ENCODE results near the gene P2RX4.

P2RX4 gene

DNA sequence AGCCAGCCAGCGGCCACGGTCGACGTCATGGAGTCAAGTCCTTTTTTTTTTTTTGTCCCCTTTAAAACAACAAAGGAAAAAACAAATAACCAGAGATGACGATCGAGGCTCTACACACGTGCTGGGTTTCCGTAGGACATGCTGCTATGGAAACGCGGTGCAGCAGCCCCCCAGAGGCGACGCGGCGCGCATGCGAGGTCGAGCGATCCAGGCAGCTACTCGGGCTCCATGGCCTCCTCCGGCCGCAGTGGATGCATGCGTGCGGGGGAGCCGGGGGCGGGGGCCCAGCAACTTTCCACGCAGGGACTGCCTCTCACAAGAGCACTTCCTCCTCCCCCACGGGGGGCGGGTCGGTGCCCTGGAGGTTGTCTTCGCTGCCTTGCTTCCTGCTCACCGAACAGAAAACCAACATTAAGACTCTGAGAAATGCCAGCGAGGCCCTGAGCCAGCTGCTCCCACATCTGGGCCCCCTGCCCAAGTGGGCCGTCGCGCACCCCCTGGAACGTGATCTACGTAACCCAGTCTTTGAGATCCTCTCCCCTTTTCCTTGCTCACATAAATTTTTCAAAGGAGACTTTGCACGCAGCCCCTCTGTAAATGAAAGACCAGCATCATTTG, 30.7 kb downstream of the P2RX4 start:
- DNase-seq = peak in 24 of 56 donors; percentile 3 to 72 (median 17)

DNA sequence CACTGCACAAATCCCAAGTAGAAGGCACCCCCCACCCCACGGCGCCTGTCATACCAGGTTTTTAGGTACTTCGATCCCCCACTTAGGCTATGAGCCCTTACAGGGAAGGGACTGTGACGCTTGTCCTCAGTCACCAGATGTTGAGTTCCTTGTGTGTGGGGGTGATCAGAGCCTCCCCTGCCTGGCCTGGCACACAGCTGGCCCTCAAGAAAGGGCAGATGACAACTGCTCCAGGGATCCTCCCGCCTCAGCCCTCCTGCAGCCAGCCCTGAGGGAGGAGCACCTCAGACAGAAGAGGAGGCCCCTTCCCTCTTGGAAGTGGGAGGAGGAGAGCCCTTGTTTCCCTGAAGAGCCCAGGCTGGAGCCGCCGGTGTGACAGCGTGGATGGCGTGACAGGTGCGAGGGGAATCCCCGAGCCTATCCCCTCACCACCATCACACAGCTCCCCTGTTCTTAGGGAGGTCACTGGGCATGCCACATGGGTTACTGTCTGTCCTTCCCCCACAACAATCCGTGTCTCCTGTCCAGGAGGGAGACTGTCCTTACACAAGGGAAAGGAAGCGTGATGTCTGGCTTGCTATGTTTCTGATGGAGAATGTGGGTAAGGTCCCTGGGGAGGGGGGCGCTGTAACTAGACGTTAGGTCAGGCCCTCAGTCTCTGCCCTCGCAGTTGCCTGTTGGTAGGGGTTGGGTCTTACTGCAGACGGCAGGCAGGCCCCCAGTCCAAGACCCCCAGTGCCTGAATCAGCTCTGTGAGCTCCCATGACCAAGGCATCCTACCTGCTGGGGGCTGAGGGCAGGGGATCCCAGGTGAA, 31.4 kb downstream of the P2RX4 start:
- DNase-seq = no peak

DNA sequence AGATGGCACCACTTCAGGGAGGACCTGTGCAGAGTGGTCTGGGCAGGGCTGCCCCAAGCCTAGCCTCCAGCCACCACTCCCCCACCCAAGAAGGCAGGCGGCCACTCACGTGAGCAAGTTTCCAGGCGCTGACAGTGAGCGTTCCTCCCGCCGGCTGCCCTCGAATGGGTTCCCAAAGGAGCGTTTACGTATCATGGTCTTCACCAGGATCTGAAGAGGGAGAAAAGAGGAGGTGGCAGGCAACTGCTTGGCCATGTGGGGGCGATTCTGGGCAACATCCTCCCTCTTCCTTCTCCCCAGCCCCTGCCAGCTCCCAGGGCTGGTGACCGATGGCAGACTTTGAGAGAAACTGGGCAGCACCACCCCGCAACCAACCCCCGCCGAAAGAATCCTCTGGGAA, 35.1 kb downstream of the P2RX4 start:
- no peak for DNase-seq

DNA sequence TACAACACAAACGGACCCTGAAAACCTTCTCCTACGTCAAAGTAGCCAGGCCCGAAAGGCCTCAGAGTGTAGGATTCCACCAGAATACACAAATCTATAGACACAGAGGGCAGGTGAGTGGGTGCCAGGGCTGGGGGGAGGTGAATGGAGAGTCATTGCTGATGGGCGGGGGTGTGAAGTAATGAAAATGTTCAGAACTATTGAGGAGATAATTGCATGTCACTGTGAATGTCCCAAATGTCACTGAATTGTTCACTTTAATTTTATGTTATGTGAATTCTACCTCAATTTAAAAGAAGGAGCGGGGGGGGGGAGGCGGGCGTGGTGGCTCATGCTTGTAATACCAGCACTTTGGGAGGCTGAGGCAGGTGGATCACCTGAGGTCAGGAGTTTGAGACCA, 36.0 kb downstream of the P2RX4 start:
- peak in 18 of 56 donors; percentile 3 to 66 (median 24) for DNase-seq

DNA sequence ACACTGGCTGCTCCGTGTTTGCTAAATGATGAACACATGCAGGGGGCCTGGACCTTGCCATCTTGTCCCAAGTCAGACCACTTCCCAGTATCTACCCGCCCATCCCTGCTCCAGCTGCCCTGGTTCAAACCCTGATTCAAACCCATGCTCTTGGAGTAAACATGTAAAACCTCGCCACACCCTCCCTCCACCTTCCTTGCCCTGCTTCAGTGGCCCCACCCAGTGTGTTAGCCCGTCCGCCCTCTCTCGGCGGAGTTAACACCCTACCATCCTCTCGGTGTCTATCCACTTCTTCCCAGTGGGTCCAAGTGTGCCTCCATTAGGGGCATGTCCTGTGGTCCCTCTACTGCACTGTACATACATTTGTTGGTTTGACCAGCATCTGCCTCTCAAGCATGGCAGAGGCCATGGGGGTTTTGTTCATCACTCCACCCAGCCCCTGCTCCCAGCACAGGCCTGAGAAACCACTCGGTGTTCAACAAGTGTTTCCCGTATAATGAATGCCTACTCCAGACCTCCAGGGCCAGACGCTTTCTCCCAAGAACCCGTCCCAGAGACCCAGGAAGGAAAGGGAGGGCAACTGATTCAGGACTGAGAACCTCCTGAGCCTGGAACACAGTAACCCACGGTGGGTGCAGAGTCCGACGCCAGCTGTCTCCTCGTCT, 37.1 kb downstream of the P2RX4 start:
- no peak for DNase-seq

DNA sequence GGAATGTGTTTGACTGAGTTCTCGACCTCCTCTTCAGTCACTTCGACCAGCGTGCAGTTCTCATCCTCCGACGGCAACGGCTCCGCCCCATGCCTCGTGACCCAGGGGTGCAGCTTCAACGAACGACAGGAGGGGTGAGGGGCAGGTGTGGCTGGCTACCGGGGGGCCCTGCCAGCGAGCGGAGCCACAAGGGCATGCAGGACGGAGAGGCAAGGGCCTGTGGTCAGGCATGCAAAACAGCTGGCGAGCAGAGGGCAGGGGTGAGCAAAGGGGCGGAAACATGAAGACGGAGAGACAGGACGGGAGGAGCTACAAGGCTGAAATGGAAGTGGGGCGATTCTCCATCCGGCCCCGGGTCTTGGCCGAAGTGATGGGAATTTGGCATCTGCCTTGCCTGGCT, 38.7 kb downstream of the P2RX4 start:
- no peak for DNase-seq

DNA sequence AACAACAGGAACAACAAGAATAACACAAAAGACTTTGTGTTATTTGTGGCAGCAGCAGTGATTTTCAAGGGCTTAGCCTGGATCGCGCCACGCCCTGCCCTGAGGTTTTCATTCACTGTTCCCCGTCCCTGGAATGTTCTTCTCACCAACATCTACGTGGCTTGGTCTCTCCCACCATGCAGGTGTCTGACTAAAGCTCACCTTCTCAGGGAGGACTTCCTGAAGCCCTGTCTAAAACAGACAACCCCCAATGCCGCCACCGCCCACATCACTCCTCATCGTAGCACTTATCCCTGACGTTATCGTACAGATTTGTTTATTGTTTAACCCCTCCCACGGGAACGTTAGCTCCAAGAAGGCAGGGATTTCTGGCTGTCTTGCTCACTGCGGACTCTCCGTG, 40.4 kb downstream of the P2RX4 start:
- DNase-seq = no peak

DNA sequence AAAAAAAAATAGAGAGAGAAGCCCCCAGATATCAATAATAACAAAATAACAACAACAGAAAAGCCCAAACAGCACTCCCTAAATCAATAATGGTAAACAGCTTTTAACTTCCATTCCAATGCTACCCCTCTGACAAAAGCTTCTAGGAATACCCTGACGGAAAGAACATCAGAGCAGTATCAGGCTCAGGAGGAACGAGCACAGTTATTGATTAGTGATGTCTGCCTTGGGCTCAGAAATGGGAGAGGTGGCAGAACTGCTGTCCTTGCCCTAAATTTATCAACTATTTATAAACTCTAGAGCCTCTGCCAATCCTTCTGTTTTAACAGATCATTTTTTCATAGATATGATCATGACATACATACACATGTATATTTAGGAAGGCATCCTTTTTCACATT, 41.9 kb downstream of the P2RX4 start:
- no peak for DNase-seq

DNA sequence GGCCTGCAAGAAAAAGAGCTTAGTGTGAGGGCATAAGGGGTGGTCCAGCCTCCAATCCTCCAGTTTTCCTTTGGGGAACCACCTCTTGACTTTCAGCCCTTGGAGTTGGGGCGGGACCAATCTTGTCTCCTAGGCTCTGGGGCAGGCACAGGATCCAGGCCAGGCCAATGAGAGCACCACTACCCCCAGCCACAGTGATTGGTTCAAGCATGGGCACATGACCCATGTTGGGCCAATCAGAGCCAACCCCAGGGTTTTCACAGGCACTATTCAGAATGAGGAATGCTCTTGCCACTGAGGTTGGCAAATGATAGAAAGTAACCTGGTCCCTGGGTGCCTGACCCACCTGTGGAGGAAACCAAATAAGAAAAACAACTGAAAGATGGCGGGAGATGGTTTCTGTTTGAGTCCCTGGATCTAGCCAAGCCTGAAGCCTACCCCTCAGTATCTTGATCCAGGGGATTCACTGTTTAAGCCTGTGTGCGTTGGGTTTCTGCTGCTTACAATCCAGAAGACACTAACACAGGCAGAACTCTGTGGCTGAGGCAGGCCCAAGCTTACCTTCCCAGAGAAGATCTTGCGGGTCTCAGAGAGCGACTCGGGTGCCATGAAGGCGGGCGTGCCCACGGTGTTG, 42.9 kb downstream of the P2RX4 start:
- no peak for DNase-seq

DNA sequence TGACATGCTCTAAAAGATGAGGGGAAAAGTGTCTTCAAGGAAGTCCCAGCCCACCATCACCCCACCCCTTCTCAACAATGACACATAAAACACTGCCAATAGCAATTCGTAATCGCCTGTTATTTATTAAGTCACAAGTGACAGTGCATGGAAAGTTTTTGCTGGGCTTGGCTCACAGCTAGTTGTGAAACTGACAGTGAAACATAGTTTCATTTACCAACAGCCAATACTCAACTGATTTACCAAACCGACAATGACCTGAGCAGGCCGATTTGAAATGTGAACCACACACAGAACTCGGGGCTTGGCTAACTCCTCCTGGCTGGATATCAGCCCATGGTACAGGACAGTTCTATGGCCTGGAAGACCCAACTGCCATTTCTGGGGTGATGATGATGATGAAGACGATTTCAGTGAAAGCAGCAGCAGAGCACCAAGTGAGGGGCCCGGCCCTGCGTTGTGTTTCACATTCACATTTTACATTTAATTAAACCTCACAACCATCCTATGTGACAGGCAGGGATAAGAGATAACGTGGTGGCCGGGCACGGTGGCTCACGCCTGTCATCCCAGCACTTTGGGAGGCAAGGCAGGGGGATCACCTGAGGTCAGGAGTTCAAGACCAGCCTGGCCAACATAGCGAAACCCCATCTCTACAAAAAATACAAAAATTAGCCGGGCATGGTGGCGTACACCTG, 43.9 kb downstream of the P2RX4 start:
- DNase-seq = no peak

DNA sequence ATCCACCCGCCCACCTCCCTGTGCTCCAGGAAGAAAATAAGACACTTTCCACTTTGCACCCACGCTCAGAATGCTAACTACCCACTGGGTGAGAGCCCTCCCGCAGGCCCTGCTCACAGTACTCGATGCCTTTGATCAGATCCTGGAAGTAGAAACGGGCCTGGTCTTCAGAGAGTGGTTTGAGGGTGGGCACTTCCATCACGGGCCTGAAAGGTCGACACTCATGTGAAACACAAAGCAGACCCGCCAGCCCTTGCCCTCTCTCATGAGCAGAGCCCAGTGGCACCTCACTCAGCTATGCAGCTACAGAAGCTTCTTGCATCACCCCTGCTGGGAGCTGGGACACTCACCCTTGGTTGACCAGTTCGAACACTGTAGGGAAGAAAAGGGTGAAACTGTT, 45.5 kb downstream of the P2RX4 start:
- DNase-seq = no peak

DNA sequence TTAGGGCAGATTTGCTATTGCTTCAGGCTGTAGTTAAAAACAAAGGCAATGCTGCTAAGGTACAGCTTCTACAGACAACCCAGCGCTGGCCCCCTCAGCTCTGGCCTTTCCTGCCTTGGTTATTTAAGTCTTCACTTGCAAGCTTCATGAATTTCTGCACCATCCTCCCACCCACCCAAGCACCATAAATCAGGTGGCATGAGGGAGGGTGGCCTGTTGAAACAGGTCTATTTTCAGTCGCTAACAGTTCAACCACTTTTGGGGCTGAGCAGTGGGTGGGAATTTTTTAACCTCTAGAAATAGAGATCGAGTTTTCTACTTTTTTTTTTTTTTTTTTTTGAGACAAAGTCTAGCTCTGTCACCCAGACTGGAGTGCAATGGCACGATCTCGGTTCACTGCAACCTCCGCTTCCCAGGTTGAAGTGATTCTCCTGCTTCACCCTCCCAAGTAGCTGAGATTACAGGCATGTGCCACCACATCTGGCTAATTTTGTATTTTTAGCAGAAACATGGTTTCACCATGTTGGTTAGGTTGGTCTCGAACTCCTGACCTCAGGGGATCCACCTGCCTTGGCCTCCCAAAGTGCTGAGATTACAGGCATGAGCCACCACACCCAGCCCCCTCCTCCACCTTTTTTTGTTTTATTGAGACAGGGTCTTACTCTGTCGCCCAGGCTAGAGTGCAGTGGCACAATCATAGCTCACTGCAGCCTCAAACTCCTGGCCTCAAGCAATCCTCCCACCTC, 47.9 kb downstream of the P2RX4 start:
- peak in 7 of 56 donors; percentile 6 to 47 (median 13) for DNase-seq

DNA sequence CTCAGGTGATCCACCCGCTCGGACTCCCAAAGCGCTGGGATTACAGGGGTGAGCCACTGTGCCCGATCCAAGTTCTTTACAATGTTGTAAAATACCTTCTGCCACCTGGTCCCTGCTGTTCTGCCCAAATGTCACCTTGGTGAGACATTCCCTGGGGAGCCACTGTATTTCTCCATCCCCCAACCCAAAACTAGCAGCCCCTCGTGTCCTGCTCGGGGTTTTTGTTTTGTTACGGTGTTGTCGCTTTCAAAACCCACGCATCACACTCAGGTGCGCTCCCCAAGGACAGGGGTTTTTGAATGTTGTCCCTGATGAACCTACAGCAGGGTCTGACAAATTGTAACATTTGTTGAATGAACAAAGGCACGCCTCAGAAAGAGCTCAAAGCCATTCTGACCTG, 49.1 kb downstream of the P2RX4 start:
- no peak for DNase-seq

DNA sequence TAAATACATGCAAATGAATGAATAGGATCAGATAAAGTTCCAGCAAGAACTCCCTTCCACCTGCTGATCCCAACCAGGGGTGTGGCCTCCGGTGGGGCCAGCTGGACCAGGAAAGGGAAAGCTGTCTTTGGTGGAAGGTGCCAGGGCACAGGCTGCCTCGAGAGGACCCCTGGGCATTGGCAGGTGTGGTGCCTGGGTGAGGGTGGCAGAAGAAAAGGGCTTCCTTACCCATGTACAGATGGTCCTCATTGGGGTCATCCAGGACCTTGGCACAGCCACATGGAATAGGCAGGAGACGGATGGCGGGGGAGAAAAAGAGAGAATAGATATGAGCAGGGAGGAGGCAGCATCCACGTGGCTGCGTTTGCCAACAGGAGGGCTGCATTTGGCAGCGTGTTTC, 50.2 kb downstream of the P2RX4 start:
- no peak for DNase-seq

DNA sequence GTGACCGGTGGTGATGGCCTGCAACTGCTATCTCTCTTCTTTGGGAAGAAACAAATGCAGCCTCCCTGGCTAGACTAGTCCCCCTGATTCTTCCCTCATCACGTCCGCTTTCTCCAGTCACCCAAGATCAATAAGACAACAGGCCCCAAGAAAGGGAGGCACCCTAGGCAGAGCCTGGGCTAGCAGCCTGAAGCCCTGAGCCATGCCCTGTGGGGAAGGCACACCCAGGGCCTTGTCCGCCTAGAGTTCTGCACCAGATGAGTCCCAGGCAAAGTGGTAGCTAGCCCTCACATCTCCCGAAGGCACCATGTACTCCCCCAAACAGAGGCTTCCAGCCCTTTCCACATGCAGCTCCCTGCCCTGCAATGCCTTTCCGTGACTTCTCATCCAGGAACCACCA, 51.5 kb downstream of the P2RX4 start:
- no peak for DNase-seq

DNA sequence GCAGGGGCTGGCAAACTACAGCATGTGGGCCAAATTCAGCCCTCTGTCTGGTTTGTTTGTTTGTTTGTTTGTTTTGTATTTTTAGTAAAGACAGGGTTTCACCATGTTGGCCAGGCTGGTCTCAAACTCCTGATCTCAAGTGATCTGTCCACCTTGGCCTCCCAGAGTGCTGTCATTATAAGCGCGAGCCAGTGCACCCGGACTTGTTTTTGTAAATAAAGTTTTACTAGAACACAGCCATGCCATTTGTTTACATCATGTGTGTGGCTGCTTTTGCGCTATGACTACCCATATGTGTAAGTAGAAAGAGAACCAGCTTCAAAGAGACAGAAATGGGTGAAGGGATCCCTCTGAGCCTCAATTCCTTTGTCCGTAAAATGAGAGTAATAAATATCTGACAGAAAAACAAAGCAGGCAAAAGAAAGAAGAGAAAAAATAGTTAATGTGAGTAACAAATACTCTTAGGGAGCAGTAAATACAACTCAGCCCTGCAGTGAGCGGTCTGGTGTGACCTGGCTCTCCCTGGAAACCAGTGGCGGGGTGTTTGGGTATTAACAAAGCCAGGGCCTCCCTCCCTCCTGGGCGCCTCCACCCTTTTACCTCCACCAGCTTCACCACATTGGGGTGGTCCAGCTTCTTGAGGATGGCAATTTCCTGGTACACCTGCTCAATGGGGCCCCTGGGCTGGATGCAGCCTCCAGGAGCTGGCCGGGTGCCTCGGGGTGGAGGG, 53.4 kb downstream of the P2RX4 start:
- no peak for DNase-seq

DNA sequence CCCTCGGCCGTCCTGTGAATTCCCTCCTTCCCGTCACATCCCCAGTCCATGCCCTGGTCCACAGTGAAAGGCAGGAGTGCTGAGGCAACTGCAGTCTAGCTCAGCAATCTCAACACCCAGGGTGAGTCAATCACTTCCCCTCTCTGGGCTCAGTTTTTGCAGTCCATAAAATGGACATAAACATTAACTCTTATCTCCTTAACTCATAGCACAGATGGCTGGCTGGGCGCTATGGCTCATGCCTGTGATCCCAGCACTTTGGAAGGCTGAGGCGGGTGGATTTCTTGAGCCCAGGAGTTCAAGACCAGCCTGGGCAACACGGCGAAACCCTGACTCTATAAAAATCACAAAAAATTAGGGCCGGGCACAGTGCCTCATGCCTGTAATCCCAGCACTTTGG, 54.2 kb downstream of the P2RX4 start:
- no peak for DNase-seq

DNA sequence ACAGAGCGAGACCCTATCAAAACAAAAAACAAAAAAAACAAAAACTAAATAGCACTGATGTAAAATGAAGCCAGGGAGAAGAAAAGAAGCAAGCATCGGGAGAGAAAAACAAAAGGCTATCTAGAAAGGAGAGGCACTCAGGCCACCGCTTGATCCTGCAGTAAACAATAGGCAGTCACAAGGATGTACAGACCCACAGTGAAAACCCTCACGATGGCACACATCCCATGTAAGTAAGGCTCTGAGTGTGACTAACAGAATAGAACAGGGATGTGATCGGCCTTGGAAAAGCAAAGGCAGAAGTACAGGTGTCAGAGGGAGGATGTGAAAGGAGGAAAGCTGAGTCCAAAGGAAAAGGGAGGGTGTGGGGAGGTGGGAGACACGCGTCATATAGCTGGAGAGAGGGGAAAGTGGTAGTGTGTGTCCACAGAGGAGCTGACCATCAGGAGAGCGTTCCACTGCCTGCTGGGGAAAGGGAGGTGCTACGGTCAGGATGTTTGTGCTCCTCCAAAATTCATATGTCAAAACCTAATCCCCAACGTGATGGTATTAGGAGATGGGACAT, 55.1 kb downstream of the P2RX4 start:
- DNase-seq = peak in 1 of 56 donors; percentile 8

DNA sequence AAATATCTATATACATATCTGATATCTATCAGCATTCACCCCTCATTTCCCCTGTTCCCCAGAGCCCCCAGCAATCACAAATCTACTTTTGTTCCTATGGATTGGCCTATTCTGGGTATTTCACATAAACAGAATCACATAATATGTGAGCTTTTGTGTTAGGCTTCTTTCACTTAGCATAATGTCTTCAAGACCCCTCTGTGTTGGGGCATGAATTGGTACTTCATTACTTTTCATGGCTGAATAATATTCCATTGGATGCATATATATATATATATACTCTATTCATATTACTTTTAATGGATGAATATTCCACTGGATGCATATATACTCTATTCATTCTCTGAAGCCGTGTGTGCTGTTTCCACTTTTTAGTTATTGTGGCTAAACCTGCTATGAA, 57.9 kb downstream of the P2RX4 start:
- DNase-seq = no peak
